NCI-H1436 treated with DMSO at 0.1 percent for 48 hours (cell line): ENCODE results near the gene PSAP.
A peak's percentile ranks its signal among the peaks of the same experiment; 100 is the strongest.
"Not testable (repeated sequence)": the region's sequence is repeated elsewhere in the genome, so short reads cannot be mapped to it uniquely, and the experiment has no call there.

Experiments
- DNase-seq: peaks from one replicate; lab custom pipeline; 2025; lab: John Stamatoyannopoulos, UW

PSAP gene

GRCh38 chr10:71850743-71851464 lies at the start of gene PSAP:
Gene PSAP (minus strand): TSS chr10:71851251. CDS start chr10:71851221, 30 bp downstream.
- peak; percentile 71 for DNase-seq

GRCh38 chr10:71900441-71901180 lies 49.6 kb upstream of the PSAP start:
- no peak for DNase-seq

- no peak for DNase-seq
Measured at GRCh38 chr10:71899665-71900412, 48.8 kb upstream of the PSAP start.

- DNase-seq, result not testable (repeated sequence)
Measured at GRCh38 chr10:71898346-71898745, 47.3 kb upstream of the PSAP start.

- no peak for DNase-seq
Measured at GRCh38 chr10:71893920-71894319, 42.9 kb upstream of the PSAP start.

- no peak for DNase-seq
Measured at GRCh38 chr10:71893258-71893815, 42.3 kb upstream of the PSAP start.

- no peak for DNase-seq
Measured at GRCh38 chr10:71891437-71891836, 40.4 kb upstream of the PSAP start.

GRCh38 chr10:71889388-71889987 lies 38.4 kb upstream of the PSAP start:
- DNase-seq, result no peak

GRCh38 chr10:71888623-71889387 lies 37.8 kb upstream of the PSAP start:
- DNase-seq, result peak; percentile 11

GRCh38 chr10:71888248-71888622 lies 37.2 kb upstream of the PSAP start:
- DNase-seq, result no peak

- DNase-seq, result no peak
Measured at GRCh38 chr10:71887743-71888142, 36.7 kb upstream of the PSAP start.

GRCh38 chr10:71882813-71883659 lies 32.0 kb upstream of the PSAP start:
- DNase-seq, result no peak

GRCh38 chr10:71881647-71882355 lies 30.8 kb upstream of the PSAP start:
- DNase-seq, result no peak

- not testable (repeated sequence) for DNase-seq
Measured at GRCh38 chr10:71881307-71881624, 30.2 kb upstream of the PSAP start.

- no peak for DNase-seq
Measured at GRCh38 chr10:71880425-71881306, 29.6 kb upstream of the PSAP start.

GRCh38 chr10:71878327-71879034 lies 27.4 kb upstream of the PSAP start:
- DNase-seq, result peak; percentile 56

- no peak for DNase-seq
Measured at GRCh38 chr10:71877821-71878220, 26.8 kb upstream of the PSAP start.

GRCh38 chr10:71874680-71875354 lies 23.8 kb upstream of the PSAP start:
- DNase-seq, result not testable (repeated sequence)
